ENCODE results near the gene SDR42E2. TPM values are rescaled to one million over a fixed set of nuclear protein-coding genes. Genes with fewer than 3 reads are reported as not detected.
"Not testable (repeated sequence)": the region's sequence is repeated elsewhere in the genome, so short reads cannot be mapped to it uniquely, and the experiment has no call there.

The SDR42E2 gene
- total RNA-seq, 4 donors from 2014 or later = not detected

DNA sequence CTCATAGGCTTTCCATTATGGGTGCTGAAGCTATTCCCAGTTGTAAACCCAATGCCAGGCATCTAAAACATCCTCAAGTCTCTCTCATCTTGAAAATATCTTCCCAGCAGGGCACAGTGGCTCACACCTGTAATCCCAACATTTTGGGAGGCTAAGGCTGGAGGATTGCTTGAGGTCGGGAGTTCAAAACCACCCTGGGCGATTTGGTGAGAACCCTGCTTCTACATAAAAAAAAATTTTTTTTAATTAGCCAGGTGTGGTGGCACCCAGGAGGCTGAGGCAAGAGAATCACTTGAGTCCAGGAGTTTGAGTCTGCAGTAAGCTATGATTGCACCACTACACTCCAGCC, 30.7 kb downstream of the SDR42E2 start:
- TF ChIP-seq POLR2A (IDR thresholded peaks at IDR 0.05) = no peak
- TF ChIP-seq, protein P1, sequence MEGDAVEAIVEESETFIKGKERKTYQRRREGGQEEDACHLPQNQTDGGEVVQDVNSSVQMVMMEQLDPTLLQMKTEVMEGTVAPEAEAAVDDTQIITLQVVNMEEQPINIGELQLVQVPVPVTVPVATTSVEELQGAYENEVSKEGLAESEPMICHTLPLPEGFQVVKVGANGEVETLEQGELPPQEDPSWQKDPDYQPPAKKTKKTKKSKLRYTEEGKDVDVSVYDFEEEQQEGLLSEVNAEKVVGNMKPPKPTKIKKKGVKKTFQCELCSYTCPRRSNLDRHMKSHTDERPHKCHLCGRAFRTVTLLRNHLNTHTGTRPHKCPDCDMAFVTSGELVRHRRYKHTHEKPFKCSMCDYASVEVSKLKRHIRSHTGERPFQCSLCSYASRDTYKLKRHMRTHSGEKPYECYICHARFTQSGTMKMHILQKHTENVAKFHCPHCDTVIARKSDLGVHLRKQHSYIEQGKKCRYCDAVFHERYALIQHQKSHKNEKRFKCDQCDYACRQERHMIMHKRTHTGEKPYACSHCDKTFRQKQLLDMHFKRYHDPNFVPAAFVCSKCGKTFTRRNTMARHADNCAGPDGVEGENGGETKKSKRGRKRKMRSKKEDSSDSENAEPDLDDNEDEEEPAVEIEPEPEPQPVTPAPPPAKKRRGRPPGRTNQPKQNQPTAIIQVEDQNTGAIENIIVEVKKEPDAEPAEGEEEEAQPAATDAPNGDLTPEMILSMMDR (IDR thresholded peaks at IDR 0.05) = no peak
- H3K27ac ChIP-seq = peak overlapping the region; percentile 96 to 97
- H3K4me3 ChIP-seq = no peak overlapping the region
- intact Hi-C loops (cut with DNase I; ENCODE audit: low total_unique reads) = no loop called here
- H3K4me1 ChIP-seq = peaks cover 0 to 3% of the 10 kb centered on the region in 2 donors
- no peaks in the 10 kb centered on the region for H3K36me3 ChIP-seq
- H3K27me3 ChIP-seq = no peaks in the 10 kb centered on the region
- no peak for DNase-seq
- no peaks in the 10 kb centered on the region for H3K9me3 ChIP-seq

DNA sequence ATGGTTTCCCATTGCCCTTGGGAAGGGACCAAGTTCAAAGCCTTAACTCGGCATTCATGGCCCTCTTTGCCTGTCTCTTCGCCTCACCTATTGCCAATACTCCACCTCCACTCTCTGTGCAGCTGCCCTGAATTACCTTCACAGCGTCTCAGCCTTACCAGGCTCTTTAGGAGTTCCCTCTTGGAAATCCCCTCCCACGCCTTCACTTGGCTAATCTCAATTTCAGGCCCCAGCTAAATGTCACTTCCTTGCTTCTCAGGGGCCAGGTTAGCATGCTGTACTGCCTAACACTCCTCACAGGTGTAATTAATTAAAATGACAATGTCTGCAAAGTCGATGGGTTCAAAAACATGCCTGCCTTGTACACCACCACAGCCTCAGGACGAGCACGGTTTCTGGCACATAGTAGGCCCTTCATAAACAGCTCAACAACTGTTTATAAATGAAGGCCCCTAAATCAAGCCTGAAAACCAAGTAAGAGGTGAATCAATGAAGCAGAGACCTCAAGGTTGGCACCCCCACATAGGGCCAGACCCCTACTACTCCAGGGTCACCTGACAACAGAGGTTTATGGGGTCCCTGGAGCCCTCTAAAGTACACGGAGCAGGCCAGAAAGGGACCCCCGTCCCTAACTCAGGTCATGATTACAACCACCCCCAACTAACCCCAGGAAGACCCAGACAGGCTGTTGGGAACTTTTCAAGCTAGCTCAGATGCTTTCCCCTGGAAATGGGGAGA, 32.6 kb downstream of the SDR42E2 start:
- Histone ChIP-seq H3K4me1 (peaks cover 0 to 3% of the 10 kb centered on the region in 2 donors), H3K27ac (peak overlapping the region; percentile 85 to 89)
- intact Hi-C loops (cut with DNase I; ENCODE audit: low total_unique reads) = loop anchor here (2.0 kb wide), 1 partner anchor 102 kb away; the partner anchor contains the start of gene POLR3E

DNA sequence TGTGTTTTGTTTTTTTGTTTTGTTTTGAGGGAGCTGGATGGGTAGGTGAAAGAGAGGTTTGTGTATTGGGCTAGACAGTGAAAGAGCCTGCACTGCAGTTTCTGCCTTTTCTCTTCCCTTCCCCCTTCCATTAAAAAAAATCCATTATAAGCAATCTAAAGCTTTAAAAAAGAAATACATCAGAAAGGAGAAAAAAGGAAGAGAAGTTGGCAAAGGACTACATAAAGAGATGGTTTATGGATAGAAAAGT, 33.1 kb downstream of the SDR42E2 start:
- Histone ChIP-seq H3K27me3 (no peaks in the 10 kb centered on the region), H3K4me1 (peaks cover 0 to 3% of the 10 kb centered on the region in 2 donors), H3K4me3 (no peak overlapping the region), H3K9me3 (no peaks in the 10 kb centered on the region), H3K36me3 (no peaks in the 10 kb centered on the region), H3K27ac (peak overlapping the region; percentile 85 to 89)
- intact Hi-C loops (cut with DNase I; ENCODE audit: low total_unique reads) = loop anchor here (2.0 kb wide), 1 partner anchor 101 kb away; the partner anchor contains the start of gene POLR3E
- DNase-seq = no peak
- TF ChIP-seq POLR2A (IDR thresholded peaks at IDR 0.05) = no peak
- TF ChIP-seq, protein P1 (IDR thresholded peaks at IDR 0.05) = no peak

More for the DNA sequence above, 32.6 kb downstream of the SDR42E2 start:
- no peaks in the 10 kb centered on the region for H3K9me3 ChIP-seq
- no peak for TF ChIP-seq POLR2A (IDR thresholded peaks at IDR 0.05)
- TF ChIP-seq, protein P1 (IDR thresholded peaks at IDR 0.05) = no peak
- H3K36me3 ChIP-seq = no peaks in the 10 kb centered on the region
- no peak overlapping the region for H3K4me3 ChIP-seq
- no peak for DNase-seq
- no peaks in the 10 kb centered on the region for H3K27me3 ChIP-seq

DNA sequence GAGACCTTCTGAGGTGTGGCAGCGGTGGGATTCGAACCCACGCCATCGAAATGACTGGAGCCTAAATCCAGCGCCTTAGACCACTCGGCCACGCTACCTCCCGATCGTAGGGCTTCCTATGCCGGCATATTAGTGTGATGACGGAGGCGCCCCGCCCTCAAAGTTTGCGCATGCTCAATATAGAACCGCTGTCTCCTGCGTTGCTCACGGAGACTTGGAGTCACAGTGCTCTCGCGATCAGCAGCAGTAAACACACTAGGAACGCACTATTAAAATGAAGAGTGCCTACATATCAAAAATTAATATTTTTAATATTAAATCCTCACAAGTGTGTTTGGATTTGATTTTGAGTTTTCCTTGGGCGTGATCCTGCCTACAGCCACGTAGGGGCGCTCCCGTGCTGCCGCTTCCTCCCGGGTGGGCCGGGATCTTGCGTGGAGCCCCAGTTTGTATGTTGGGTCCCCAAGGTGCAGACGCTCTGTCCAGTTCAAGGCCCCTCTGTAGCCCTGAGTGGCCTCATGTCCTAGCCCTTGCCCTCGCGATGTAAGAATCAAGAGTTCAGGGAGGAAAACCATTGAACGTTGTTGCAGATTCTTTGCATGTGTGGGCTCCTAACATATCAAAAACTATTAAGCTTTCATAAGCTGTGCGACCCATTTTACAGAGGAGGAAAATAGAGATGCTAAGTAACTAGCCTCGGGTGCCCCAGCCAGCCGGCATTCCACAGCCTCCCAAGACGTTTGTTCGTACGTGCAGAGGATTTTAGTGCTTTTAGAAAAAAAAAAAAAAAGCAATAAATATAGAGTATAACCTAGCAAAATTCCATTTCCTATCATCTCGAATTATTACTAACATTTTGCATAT, 33.6 kb downstream of the SDR42E2 start:
- DNase-seq = peak; percentile 95
- peak overlapping the region; percentile 34 to 55 for H3K4me3 ChIP-seq
- H3K27ac ChIP-seq = peak overlapping the region; percentile 85 to 89
- H3K27me3 ChIP-seq = no peaks in the 10 kb centered on the region
- H3K9me3 ChIP-seq = no peaks in the 10 kb centered on the region
- no peaks in the 10 kb centered on the region for H3K36me3 ChIP-seq
- intact Hi-C loops (cut with DNase I; ENCODE audit: low total_unique reads) = loop anchor here (2.0 kb wide), 1 partner anchor 101 kb away; the partner anchor contains the start of gene POLR3E
- H3K4me1 ChIP-seq = peaks cover 0 to 3% of the 10 kb centered on the region in 2 donors
- TF ChIP-seq POLR2A (IDR thresholded peaks at IDR 0.05) = peak in 1 of 2 donors; percentile 61
- TF ChIP-seq, protein P1 (IDR thresholded peaks at IDR 0.05) = peak; percentile 81 to 98 (median 92)

DNA sequence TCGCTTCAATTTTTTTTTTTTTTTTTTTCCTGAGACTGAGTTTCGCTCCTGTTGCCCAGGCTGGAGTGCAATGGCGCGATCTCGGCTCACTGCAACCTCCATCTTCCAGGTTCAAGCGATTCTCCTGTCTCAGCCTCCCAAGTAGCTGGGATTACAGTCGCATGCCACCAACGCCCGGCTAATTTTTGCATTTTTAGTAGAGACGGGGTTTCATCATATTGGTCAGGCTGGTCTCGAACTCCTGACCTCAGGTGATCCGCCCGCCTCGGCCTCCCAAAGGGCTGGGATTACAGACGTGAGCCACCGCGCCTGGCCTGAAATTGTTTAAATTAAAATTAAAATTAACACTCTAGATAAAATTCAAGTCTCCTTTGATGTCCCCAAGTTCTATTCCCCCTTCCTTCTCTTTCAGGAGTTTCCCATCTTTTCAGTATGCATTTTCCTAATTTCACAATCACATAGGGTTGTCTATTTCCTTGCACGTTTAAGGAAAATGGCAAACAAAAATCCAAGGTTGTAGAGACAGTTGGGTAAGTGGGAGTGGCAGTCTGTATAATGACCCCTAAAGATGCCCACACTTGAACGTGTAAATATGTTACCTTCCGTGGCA, 34.4 kb downstream of the SDR42E2 start:
- H3K27me3 ChIP-seq; H3K36me3 ChIP-seq; intact Hi-C loops (cut with DNase I; ENCODE audit: low total_unique reads); H3K9me3 ChIP-seq; H3K27ac ChIP-seq; H3K4me1 ChIP-seq; DNase-seq: not testable (repeated sequence)
- H3K4me3 ChIP-seq = peak overlapping the region in 1 of 2 donors; percentile 55
